Measurements from ENCODE around the gene ITGA7. TPM values are rescaled to one million over a fixed set of nuclear protein-coding genes. Genes with fewer than 3 reads are reported as not detected.

ITGA7 gene
- total RNA-seq, 1 donor from 2014 or later = 66.2 TPM

DNA sequence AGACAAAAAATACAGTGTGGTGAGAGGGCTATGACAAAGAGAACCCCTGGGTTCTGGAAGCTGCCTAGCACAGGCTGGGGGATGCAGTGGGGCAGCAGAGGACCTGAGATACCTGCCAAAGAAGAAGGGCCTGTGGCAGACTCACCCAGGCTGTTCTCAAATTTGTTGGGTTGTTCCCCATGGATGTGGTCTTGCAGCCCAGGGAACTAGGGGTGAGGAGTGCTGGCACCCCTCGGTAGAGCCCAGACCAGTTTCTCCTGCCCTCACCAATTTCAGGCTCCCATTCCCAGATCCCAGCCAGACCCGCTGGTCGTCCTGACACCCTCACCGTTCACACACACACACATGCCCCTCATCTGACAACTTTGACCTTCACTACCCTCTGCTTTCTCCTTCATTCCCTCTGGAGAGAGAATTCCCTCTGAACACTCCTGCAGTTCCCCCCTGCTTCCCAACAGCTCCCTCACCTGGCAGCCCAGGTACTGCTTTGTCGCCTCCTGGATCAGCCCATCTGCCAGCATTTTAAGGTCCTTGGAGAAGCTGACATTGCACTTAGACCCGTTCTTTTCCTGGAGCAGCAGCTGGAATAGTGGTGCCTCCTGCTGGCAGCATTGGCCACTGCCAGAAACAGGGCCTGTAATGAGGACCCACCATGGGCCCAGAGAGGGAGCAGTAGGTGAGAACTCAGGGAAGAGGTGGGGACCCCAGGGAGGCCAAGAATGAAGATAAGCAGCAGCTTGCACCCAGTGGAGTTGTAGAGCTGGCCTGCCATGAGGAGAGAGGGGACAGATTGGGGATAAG lies 29.3 kb upstream of the ITGA7 start:
- peak; percentile 67 for DNase-seq (ENCODE audit: low spot score)

- no peak for DNase-seq (ENCODE audit: low spot score)
Measured at GRCh38 chr12:55736076-55736475, 28.4 kb upstream of the ITGA7 start.

DNA sequence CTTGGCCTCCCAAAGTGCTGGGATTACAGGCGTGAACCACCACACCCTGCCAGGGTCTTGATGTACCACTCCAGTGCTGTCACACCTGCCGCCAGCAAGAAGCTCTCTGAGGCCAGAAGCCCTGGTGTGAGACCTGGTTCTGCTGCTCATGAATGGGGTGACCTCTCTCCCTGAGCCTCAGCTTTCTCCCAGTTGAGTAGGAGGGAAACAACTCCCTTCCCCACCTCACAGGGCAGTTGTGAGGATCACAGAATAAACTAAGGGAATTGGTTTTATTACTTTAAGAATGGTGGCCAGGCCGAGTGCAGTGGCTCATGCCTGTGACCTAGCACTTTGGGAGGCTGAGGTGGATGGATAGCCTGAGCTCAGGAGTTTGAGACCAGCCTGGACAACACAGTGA lies 26.9 kb upstream of the ITGA7 start:
- DNase-seq (ENCODE audit: low spot score) = no peak

- no peak for DNase-seq (ENCODE audit: low spot score)
Measured at GRCh38 chr12:55733858-55734257, 26.2 kb upstream of the ITGA7 start.

DNA sequence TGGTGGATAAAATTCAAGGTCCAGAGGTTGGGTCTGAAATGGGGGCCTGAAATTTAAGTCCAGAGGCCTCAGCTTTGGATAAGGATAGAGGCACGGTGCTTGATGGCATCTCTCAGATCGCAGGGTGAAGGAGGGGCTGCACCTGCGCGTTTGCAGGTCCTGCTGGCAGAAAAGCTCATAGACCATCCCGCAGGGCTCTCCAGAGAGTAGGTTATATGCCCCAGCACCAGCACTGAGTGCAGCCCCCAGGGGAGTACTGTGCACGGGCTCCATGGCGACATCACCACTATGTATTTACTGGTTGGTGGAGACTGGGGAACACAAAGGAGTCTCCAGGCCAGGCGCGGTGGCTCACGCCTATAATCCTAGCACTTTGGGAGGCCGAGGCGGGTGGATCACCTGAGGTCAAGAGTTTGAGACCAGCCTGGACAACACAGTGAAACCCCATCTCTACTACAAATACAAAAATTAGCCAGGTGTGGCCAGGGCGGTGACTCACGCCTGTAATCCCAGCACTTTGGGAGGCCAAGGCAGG lies 25.4 kb upstream of the ITGA7 start:
- DNase-seq (ENCODE audit: low spot score) = no peak

DNA sequence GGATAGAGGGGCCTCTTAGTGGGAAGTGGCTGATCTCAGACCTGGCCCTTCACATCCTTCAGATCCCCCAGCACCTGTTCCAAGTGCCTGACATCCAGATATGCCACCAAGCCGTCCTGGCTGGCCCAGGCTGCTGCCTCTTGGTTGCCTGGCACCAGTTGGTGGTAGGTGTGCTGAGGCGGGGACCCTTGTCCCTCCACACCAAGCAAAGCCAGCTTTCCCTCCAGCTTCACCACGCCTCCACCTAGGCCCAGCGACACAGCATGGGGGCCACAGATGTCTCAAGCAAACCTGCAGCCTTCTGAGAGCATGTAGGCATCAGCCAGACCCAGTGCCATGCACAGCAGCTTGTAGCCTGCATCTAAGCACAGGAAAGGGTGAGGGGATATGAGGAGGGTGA lies 24.6 kb upstream of the ITGA7 start:
- DNase-seq (ENCODE audit: low spot score) = no peak

GRCh38 chr12:55729819-55730818 lies 22.4 kb upstream of the ITGA7 start:
- DNase-seq (ENCODE audit: low spot score) = peak; percentile 83

DNA sequence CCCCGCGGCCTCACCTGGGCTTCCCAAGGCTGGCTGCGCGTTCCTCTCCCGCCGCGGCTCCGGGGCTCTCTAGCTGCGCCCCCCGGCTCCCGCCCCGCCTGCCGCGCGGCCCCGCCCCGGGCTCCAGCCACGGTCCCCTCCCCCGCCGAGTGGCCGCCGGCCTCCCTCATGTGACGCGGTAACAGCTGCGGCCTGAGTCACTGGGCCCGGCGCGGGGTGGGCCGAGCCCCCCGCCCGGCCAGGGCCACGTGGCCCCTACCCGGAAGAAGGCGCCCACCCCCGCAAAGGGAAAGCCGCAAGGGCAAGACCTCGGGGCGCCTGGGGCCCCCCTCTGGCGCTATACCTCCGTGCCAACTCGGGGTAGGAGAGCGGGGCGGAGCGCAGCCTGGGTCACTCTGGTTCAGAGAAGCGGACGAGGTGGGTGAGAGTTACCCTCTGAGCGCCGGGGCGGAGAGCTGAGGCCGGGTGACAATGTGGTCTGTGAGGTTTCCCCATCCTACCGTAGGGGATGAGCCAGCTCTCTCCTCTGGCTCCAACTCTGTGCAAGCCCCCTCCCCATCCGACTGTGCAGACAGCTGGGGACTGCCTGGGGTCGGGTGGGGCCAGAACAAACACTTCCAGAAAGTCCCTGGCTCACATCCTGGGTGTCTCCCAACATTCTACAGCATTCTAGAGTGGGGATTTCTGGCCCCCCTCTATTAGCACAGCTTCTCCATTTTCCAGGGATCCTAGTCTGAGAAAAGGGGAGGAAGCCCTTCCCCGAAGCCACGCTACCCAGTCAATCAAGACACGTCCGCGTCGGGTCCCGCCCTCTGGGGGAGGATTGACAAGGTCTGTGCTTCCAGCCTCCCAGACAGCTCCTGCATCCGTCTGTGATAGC lies 21.5 kb upstream of the ITGA7 start, which contains the start of gene CD63:
CD63 (minus strand) TSS at position 71 of the 880 bp plus-strand sequence. CDS start 668 bp downstream, outside the sequence.
- DNase-seq (ENCODE audit: low spot score) = peak; percentile 99

GRCh38 chr12:55728186-55728938 lies 20.7 kb upstream of the ITGA7 start:
- DNase-seq (ENCODE audit: low spot score) = peak; percentile 86

GRCh38 chr12:55727643-55728185 lies 20.0 kb upstream of the ITGA7 start:
- DNase-seq (ENCODE audit: low spot score) = peak; percentile 36

- no peak for DNase-seq (ENCODE audit: low spot score)
Measured at GRCh38 chr12:55726971-55727370, 19.3 kb upstream of the ITGA7 start.

DNA sequence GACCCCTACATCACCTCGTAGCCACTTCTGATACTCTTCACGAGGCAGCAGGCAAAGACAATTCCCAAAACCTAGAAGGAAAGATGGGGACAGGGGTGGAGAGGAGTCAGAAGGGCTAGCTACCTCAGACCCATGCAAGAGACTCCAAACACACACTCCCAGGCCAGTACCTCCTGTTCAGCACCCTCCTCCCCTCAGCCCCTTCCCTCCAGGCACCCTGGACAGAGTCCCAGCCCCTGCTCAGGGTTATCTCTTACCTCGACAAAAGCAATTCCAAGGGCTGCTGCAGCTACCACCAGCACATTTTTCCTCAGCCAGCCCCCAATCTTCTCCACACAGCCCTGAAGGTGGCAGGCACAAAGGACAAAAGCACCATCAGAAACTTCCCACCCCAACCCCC lies 17.9 kb upstream of the ITGA7 start:
- DNase-seq (ENCODE audit: low spot score) = no peak

GRCh38 chr12:55724940-55725309 lies 17.2 kb upstream of the ITGA7 start:
- no peak for DNase-seq (ENCODE audit: low spot score)

- DNase-seq (ENCODE audit: low spot score) = peak; percentile 57
Measured at GRCh38 chr12:55724226-55724939, 16.7 kb upstream of the ITGA7 start.

DNA sequence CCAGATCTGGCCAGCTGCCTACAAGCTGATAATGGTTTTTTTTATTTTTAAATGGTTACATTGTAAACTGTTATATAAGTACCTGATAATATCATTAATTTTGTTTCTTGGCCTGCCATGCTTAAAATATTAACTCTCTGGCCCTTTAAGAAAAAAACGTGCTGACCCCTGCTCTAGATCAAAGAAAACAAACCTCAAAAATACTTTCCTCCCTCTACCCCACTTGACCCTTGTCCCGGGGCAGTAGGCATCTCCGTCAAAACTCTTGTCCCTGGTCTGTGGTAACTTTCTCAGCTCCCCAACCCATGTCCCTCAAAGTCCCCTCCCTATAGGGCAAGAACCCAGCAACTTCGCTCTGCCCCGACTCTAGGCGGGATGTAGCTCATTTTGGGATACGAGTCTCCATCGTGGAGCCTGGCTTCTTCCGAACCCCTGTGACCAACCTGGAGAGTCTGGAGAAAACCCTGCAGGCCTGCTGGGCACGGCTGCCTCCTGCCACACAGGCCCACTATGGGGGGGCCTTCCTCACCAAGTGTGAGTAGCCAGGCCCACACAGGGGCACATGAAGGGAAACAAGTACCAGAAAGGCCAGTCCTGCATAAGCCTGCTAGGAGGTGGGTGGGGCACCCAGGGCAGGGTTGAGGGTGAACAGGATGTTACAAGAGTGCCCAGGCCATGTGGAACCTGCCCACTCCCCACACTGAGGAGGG lies 16.0 kb upstream of the ITGA7 start:
- DNase-seq (ENCODE audit: low spot score) = no peak

DNA sequence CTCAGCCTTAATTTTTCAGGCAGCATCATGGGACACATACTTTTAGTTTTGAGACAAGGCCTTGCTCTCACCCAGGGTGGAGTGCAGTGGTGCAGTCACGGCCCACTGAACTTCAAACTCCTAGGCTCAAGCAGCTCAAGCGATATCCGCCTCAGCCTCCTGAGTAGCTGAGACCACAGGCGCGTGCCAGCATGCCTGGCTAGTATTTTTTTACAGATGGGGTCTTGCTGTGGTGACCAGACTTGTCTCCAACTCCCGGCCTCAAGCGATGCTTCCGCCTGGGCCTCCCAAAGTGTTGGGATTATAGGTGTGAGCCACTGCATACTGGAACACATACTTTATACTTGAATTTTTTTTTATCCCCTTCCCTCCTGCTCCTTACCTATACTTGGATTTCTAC lies 15.2 kb upstream of the ITGA7 start:
- no peak for DNase-seq (ENCODE audit: low spot score)

DNA sequence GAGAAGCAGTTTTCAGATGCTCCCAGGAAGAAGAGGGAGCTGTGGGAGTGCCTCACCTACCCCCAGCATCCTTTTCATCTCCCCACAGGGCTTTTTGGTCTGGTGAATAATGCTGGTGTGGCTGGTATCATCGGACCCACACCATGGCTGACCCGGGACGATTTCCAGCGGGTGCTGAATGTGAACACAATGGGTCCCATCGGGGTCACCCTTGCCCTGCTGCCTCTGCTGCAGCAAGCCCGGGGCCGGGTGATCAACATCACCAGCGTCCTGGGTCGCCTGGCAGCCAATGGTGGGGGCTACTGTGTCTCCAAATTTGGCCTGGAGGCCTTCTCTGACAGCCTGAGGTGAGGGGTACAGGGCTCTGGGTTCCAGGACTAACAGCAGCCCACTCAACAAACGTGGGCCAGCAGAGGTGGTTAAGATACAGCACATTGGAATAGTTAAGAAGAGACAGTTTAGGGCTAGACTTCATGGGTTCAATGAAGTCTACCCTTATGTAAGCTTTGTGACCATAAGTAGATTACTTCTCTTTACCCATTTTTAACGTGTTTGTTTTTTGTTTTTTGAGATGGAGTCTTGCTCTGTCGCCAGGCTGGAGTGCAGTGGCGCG lies 14.0 kb upstream of the ITGA7 start:
- no peak for DNase-seq (ENCODE audit: low spot score)

DNA sequence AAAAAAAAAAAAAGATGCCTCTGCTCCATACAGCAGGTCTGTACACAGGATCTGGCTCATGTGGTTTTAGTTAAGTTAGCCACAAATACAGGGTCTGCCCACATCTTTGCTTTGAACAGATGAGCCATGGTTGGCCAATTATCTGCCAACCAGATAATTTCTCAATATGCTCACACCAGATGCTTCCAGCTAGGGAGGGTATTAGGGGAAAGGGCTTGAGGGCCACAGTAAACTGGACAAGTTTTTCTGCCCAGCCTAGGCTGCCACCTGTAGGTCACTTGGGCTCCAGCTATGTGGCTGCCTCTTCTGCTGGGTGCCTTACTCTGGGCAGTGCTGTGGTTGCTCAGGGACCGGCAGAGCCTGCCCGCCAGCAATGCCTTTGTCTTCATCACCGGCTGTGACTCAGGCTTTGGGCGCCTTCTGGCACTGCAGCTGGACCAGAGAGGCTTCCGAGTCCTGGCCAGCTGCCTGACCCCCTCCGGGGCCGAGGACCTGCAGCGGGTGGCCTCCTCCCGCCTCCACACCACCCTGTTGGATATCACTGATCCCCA lies 13.3 kb upstream of the ITGA7 start:
- DNase-seq (ENCODE audit: low spot score) = no peak
